GM23338 (cell line): ENCODE measurements around the gene FKBP7. TPM values are rescaled to one million over a fixed set of nuclear protein-coding genes. Genes with fewer than 3 reads are reported as not detected.

Experiments
- ATAC-seq: fragments of 200-7000 bp; cut with Tn5 transposase; 3 replicates; pipeline ENCODE4 v1.9.1; 2020
- DNase-seq: peaks from one replicate; pipeline ENCODE4 v3.0.0-alpha.2; 2015; ENCODE audit warnings: low spot score
- H2AFZ ChIP-seq: fragments of 200-600 bp; sonication (generic); 2 replicates; pipeline ENCODE4 v1.8.0; 2016; ENCODE audit warnings: antibody characterized with exemption, mild to moderate bottlenecking, moderate library complexity
- H3F3A ChIP-seq: fragments of 200-600 bp; sonication (generic); replicated peaks from 2 replicates; pipeline ENCODE4 v1.8.0; 2017; ENCODE audit warnings: antibody characterized with exemption, mixed run types, low read depth
- H3K27ac ChIP-seq: fragments of 200-600 bp; sonication (generic); 2 replicates; pipeline ENCODE4 v1.6.1; 2016; ENCODE audit warnings: low read depth
- H3K27me3 ChIP-seq: fragments of 200-600 bp; sonication (generic); 2 replicates; pipeline ENCODE4 v1.8.0; 2016; ENCODE audit warnings: mild to moderate bottlenecking, mixed run types, moderate library complexity; ENCODE audit not compliant: insufficient read depth
- H3K36me3 ChIP-seq: fragments of 200-600 bp; sonication (generic); 2 replicates; pipeline ENCODE4 v1.8.0; 2016; ENCODE audit warnings: mild to moderate bottlenecking; ENCODE audit not compliant: insufficient read depth
- H3K4me1 ChIP-seq: fragments of 200-600 bp; sonication (generic); 2 replicates; pipeline ENCODE4 v1.8.0; 2016; ENCODE audit warnings: mild to moderate bottlenecking, moderate library complexity; ENCODE audit not compliant: insufficient read depth
- H3K4me2 ChIP-seq: fragments of 200-600 bp; sonication (generic); 2 replicates; pipeline ENCODE4 v1.7.1; 2017; ENCODE audit warnings: mixed run types
- H3K4me3 ChIP-seq: fragments of 200-600 bp; sonication (generic); 2 replicates; pipeline ENCODE4 v1.6.1; 2016; ENCODE audit warnings: mixed run types
- H3K79me2 ChIP-seq: fragments of 200-600 bp; sonication (generic); replicated peaks from 2 replicates; pipeline ENCODE4 v1.8.0; 2017; ENCODE audit warnings: mild to moderate bottlenecking; ENCODE audit not compliant: insufficient read depth
- H3K9me2 ChIP-seq: fragments of 200-600 bp; sonication (generic); 2 replicates; pipeline ENCODE4 v1.8.0; 2017; ENCODE audit not compliant: insufficient read depth
- H4K20me1 ChIP-seq: fragments of 200-600 bp; sonication (generic); replicated peaks from 2 replicates; pipeline ENCODE4 v1.8.0; 2017; ENCODE audit warnings: mild to moderate bottlenecking; ENCODE audit not compliant: insufficient read depth
- H3K27ac Mint-ChIP-seq: 2 replicates; pipeline ENCODE4 v1.8.0; 2020; ENCODE audit warnings: inconsistent platforms, mild to moderate bottlenecking, moderate library complexity, mixed read lengths
- H3K27me3 Mint-ChIP-seq: 3 replicates; pipeline ENCODE4 v1.8.0; 2022; ENCODE audit warnings: low read depth, mild to moderate bottlenecking, moderate library complexity, mixed read lengths, inconsistent platforms; ENCODE audit not compliant: insufficient read depth, poor library complexity
- H3K36me3 Mint-ChIP-seq: 3 replicates; pipeline ENCODE4 v1.8.0; 2021; ENCODE audit warnings: low read depth, mild to moderate bottlenecking, inconsistent platforms, moderate library complexity, mixed read lengths
- H3K4me1 Mint-ChIP-seq: 3 replicates; pipeline ENCODE4 v1.8.0; 2020; ENCODE audit warnings: mild to moderate bottlenecking, inconsistent platforms, mixed read lengths
- H3K4me3 Mint-ChIP-seq: 3 replicates; pipeline ENCODE4 v1.8.0; 2021; ENCODE audit warnings: moderate library complexity, mild to moderate bottlenecking, inconsistent platforms, mixed read lengths
- H3K9me3 Mint-ChIP-seq: 3 replicates; pipeline ENCODE4 v1.8.0; 2020; ENCODE audit warnings: moderate library complexity, mild to moderate bottlenecking, inconsistent platforms, mixed read lengths
- CREB1 ChIP-seq: fragments of 250-450 bp; sonication (Bioruptor Pico); IDR thresholded peaks from 2 replicates; pipeline ENCODE4 v1.5.0; 2020; ENCODE audit warnings: low read depth, mild to moderate bottlenecking, moderate library complexity
- EZH2 ChIP-seq: fragments of 200-600 bp; sonication (generic); IDR thresholded peaks from one replicate; pipeline ENCODE4 v1.8.0; 2017; ENCODE audit warnings: antibody characterized with exemption, mild to moderate bottlenecking, low read depth; ENCODE audit not compliant: unreplicated experiment
- EZH2phosphoT487 ChIP-seq: fragments of 200-600 bp; sonication (generic); IDR thresholded peaks from one replicate; pipeline ENCODE4 v1.8.1; 2018; ENCODE audit warnings: antibody characterized with exemption; ENCODE audit not compliant: unreplicated experiment
- NANOG ChIP-seq: IDR thresholded peaks from 2 replicates; pipeline ENCODE4 v1.6.1; 2016; ENCODE audit warnings: antibody characterized with exemption, borderline replicate concordance
- POLR2AphosphoS5 ChIP-seq: IDR thresholded peaks from 2 replicates; pipeline ENCODE4 v1.6.1; 2016; ENCODE audit warnings: antibody characterized with exemption, low read depth
- STAT1 ChIP-seq: IDR thresholded peaks from one replicate; pipeline ENCODE4 v1.6.1; 2016; ENCODE audit warnings: antibody characterized with exemption; ENCODE audit not compliant: unreplicated experiment
- polyA plus RNA-seq: library from polyadenylated mRNA; unstranded; fragments of >200 nt; fragmentation: Nextera tagmentation; extraction: Ambion mirVana; gene quantifications from 2 replicates; pipeline ENCODE4 v1.2.1, GENCODE V29; 2016
- total RNA-seq: library from RNA; depleted of rRNA; stranded (reverse); fragments of >200 nt; shearing (Covaris generic); gene quantifications from 2 replicates; pipeline ENCODE4 v1.2.3, GENCODE V29; 2014
- TF ChIP-seq, protein P1 (sequence below): IDR thresholded peaks from 2 replicates; pipeline ENCODE4 v1.6.1; 2016; ENCODE audit warnings: antibody characterized with exemption
- TF ChIP-seq, protein P2 (sequence below): fragments of 250-450 bp; sonication (Bioruptor Pico); IDR thresholded peaks from 2 replicates; pipeline ENCODE4 v1.5.0; 2020; ENCODE audit warnings: mild to moderate bottlenecking, moderate library complexity
- TF ChIP-seq, protein P3 (sequence below), 2 experiments: fragments of 200-600 bp in 1 of 2; sonication (generic) in 1 of 2; conservative IDR thresholded peaks; 2 replicates each; pipeline versions ENCODE4 v1.5.1 to v1.6.1; 2016 to 2017; ENCODE audit warnings: antibody characterized with exemption in 2 of 2, low read depth in 2 of 2, mild to moderate bottlenecking in 2 of 2, moderate library complexity in 1 of 2

FKBP7 gene
- total and polyA plus RNA-seq, 2 experiments from 2014 or later = 8.3 to 9.0 TPM

DNA sequence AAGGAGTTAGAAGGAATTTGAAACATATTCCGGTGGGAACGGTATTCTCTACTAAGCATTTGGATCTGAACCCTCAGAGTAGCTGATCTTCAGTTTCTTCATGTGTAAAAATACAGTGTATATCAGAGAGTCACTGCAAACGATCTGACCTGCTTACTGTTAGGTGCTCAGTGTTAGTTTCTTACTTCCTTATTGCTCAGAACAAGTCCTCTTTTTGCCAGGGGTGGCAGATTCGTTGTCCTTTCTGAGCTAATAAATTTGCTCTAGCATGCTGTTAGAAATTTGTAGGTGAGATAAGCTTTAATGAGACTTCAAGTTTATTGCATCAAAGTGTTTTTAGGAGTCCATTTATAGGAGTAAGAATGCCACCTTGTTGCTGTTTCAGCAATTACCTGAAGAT is 17.6 kb upstream of the FKBP7 start:
- no peaks in the 10 kb centered on the region for H3K9me3 Mint-ChIP-seq
- no peak overlapping the region for H3K27ac Mint-ChIP-seq
- H3K4me3 ChIP-seq = no peak overlapping the region
- H3K27ac ChIP-seq = no peak overlapping the region
- no peak for ATAC-seq
- no peaks in the 10 kb centered on the region for H3F3A ChIP-seq
- no peak for DNase-seq
- H3K4me2 ChIP-seq = no peak overlapping the region
- H3K79me2 ChIP-seq = no peaks in the 10 kb centered on the region
- H3K9me2 ChIP-seq = no peaks in the 10 kb centered on the region
- peaks cover 29% of the 10 kb centered on the region for H3K36me3 Mint-ChIP-seq
- H3K4me3 Mint-ChIP-seq = no peak overlapping the region
- no peaks in the 10 kb centered on the region for H3K27me3 ChIP-seq
- no peaks in the 10 kb centered on the region for H3K4me1 Mint-ChIP-seq
- peaks cover 12% of the 10 kb centered on the region for H3K36me3 ChIP-seq
- no peak for TF ChIP-seq STAT1
- TF ChIP-seq, protein P1, sequence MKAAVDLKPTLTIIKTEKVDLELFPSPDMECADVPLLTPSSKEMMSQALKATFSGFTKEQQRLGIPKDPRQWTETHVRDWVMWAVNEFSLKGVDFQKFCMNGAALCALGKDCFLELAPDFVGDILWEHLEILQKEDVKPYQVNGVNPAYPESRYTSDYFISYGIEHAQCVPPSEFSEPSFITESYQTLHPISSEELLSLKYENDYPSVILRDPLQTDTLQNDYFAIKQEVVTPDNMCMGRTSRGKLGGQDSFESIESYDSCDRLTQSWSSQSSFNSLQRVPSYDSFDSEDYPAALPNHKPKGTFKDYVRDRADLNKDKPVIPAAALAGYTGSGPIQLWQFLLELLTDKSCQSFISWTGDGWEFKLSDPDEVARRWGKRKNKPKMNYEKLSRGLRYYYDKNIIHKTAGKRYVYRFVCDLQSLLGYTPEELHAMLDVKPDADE = no peak
- TF ChIP-seq, protein P2, sequence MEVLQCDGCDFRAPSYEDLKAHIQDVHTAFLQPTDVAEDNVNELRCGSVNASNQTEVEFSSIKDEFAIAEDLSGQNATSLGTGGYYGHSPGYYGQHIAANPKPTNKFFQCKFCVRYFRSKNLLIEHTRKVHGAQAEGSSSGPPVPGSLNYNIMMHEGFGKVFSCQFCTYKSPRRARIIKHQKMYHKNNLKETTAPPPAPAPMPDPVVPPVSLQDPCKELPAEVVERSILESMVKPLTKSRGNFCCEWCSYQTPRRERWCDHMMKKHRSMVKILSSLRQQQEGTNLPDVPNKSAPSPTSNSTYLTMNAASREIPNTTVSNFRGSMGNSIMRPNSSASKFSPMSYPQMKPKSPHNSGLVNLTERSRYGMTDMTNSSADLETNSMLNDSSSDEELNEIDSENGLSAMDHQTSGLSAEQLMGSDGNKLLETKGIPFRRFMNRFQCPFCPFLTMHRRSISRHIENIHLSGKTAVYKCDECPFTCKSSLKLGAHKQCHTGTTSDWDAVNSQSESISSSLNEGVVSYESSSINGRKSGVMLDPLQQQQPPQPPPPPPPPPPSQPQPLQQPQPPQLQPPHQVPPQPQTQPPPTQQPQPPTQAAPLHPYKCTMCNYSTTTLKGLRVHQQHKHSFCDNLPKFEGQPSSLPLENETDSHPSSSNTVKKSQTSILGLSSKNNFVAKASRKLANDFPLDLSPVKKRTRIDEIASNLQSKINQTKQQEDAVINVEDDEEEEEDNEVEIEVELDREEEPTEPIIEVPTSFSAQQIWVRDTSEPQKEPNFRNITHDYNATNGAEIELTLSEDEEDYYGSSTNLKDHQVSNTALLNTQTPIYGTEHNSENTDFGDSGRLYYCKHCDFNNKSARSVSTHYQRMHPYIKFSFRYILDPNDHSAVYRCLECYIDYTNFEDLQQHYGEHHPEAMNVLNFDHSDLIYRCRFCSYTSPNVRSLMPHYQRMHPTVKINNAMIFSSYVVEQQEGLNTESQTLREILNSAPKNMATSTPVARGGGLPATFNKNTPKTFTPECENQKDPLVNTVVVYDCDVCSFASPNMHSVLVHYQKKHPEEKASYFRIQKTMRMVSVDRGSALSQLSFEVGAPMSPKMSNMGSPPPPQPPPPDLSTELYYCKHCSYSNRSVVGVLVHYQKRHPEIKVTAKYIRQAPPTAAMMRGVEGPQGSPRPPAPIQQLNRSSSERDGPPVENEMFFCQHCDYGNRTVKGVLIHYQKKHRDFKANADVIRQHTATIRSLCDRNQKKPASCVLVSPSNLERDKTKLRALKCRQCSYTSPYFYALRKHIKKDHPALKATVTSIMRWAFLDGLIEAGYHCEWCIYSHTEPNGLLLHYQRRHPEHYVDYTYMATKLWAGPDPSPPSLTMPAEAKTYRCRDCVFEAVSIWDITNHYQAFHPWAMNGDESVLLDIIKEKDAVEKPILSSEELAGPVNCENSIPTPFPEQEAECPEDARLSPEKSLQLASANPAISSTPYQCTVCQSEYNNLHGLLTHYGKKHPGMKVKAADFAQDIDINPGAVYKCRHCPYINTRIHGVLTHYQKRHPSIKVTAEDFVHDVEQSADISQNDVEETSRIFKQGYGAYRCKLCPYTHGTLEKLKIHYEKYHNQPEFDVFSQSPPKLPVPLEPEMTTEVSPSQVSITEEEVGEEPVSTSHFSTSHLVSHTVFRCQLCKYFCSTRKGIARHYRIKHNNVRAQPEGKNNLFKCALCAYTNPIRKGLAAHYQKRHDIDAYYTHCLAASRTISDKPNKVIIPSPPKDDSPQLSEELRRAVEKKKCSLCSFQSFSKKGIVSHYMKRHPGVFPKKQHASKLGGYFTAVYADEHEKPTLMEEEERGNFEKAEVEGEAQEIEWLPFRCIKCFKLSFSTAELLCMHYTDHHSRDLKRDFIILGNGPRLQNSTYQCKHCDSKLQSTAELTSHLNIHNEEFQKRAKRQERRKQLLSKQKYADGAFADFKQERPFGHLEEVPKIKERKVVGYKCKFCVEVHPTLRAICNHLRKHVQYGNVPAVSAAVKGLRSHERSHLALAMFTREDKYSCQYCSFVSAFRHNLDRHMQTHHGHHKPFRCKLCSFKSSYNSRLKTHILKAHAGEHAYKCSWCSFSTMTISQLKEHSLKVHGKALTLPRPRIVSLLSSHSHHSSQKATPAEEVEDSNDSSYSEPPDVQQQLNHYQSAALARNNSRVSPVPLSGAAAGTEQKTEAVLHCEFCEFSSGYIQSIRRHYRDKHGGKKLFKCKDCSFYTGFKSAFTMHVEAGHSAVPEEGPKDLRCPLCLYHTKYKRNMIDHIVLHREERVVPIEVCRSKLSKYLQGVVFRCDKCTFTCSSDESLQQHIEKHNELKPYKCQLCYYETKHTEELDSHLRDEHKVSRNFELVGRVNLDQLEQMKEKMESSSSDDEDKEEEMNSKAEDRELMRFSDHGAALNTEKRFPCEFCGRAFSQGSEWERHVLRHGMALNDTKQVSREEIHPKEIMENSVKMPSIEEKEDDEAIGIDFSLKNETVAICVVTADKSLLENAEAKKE (CRISPR knock-in tag) = no peak
- no peak for TF ChIP-seq EZH2phosphoT487
- peaks cover 5% of the 10 kb centered on the region; the same call in 1 of the 2 replicates for H4K20me1 ChIP-seq
- H3K4me1 ChIP-seq = no peaks in the 10 kb centered on the region
- no peak overlapping the region for H2AFZ ChIP-seq
- H3K27me3 Mint-ChIP-seq = no peaks in the 10 kb centered on the region

DNA sequence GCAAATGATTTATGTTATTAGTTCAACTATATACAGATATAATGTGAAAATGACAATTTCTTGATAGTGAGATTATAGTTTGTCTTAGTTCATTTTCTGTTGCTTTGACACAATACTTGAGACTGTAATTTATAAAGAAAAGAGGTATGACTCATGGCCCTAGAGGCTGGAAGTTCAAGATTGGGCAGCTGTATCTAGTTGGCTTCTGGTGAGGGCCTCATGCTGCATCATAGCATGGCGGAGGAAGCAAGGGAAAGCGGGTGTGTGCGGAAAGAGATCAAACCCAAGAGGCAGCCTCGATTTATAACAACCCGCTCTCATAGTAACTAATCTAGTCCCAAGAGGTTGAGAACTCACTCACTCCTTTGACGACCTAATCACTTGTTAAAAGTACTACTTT is 13.2 kb upstream of the FKBP7 start:
- ATAC-seq (no peak), DNase-seq (no peak)
- no peak overlapping the region for H3K4me3 Mint-ChIP-seq
- peaks cover 7% of the 10 kb centered on the region; the same call in 1 of the 2 replicates for H3K36me3 ChIP-seq
- no peaks in the 10 kb centered on the region for H3K9me2 ChIP-seq
- H3F3A ChIP-seq = no peaks in the 10 kb centered on the region
- H3K27ac ChIP-seq = no peak overlapping the region
- no peaks in the 10 kb centered on the region for H3K4me1 ChIP-seq
- H3K9me3 Mint-ChIP-seq = no peaks in the 10 kb centered on the region
- no peak overlapping the region for H2AFZ ChIP-seq
- no peaks in the 10 kb centered on the region for H3K27me3 ChIP-seq
- H3K4me1 Mint-ChIP-seq = no peaks in the 10 kb centered on the region
- no peaks in the 10 kb centered on the region for H3K79me2 ChIP-seq
- no peak overlapping the region for H3K4me2 ChIP-seq
- H3K27ac Mint-ChIP-seq = no peak overlapping the region
- peaks cover 5% of the 10 kb centered on the region; the same call in 1 of the 2 replicates for H4K20me1 ChIP-seq
- no peak overlapping the region for H3K4me3 ChIP-seq
- peaks cover 19% of the 10 kb centered on the region for H3K36me3 Mint-ChIP-seq
- H3K27me3 Mint-ChIP-seq = no peaks in the 10 kb centered on the region
- TF ChIP-seq NANOG = no peak
- TF ChIP-seq EZH2phosphoT487 = no peak
- TF ChIP-seq POLR2AphosphoS5 = no peak
- TF ChIP-seq CREB1 (CRISPR knock-in tag) = no peak
- no peak for TF ChIP-seq STAT1
- TF ChIP-seq, protein P1 = no peak
- no peak for TF ChIP-seq EZH2
- TF ChIP-seq, protein P3, sequence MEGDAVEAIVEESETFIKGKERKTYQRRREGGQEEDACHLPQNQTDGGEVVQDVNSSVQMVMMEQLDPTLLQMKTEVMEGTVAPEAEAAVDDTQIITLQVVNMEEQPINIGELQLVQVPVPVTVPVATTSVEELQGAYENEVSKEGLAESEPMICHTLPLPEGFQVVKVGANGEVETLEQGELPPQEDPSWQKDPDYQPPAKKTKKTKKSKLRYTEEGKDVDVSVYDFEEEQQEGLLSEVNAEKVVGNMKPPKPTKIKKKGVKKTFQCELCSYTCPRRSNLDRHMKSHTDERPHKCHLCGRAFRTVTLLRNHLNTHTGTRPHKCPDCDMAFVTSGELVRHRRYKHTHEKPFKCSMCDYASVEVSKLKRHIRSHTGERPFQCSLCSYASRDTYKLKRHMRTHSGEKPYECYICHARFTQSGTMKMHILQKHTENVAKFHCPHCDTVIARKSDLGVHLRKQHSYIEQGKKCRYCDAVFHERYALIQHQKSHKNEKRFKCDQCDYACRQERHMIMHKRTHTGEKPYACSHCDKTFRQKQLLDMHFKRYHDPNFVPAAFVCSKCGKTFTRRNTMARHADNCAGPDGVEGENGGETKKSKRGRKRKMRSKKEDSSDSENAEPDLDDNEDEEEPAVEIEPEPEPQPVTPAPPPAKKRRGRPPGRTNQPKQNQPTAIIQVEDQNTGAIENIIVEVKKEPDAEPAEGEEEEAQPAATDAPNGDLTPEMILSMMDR (conservative IDR thresholded peaks at IDR 0.05; ENCODE audit: low read depth in 2 of 2) = no peak
